SK-N-MC (cell line): Measurements from ENCODE around the gene RBM7.

Experiments
- DNase-seq: peaks from one replicate; pipeline ENCODE4 v3.0.0-alpha.2; 2011; ENCODE audit warnings: low read depth, low spot score
- H3K27ac ChIP-seq: fragments of 200-600 bp; sonication (generic); 2 replicates; pipeline ENCODE4 v1.5.1; 2016; ENCODE audit warnings: mixed run types
- H3K36me3 ChIP-seq: fragments of 200-600 bp; sonication (generic); 2 replicates; pipeline ENCODE4 v1.6.1; 2017; ENCODE audit warnings: antibody characterized with exemption, low read length, mixed read lengths; ENCODE audit not compliant: insufficient read depth
- H3K4me3 ChIP-seq: fragments of 200-600 bp; sonication (generic); 2 replicates; pipeline ENCODE4 v1.5.1; 2016
- H3K9ac ChIP-seq: fragments of 200-600 bp; sonication (generic); 2 replicates; pipeline ENCODE4 v1.8.0; 2017; ENCODE audit warnings: mixed run types, mixed read lengths; ENCODE audit not compliant: insufficient read length
- H3K9me3 ChIP-seq: fragments of 200-600 bp; sonication (generic); 2 replicates; pipeline ENCODE4 v1.6.1; 2017; ENCODE audit warnings: low read depth, mild to moderate bottlenecking, antibody characterized with exemption, low read length, moderate library complexity, mixed read lengths
- EZH2 ChIP-seq: fragments of 200-600 bp; sonication (generic); IDR thresholded peaks from one replicate; pipeline ENCODE4 v1.6.1; 2017; ENCODE audit warnings: antibody characterized with exemption
- FOXP2 ChIP-seq: optimal IDR thresholded peaks from 2 replicates; pipeline ENCODE3; 2011; ENCODE audit warnings: mild to moderate bottlenecking, moderate library complexity; ENCODE audit not compliant: insufficient read depth; ENCODE audit errors: extremely low read length, control extremely low read depth
- POLR2AphosphoS5 ChIP-seq: IDR thresholded peaks from 2 replicates; pipeline ENCODE4 v1.6.1; 2012; ENCODE audit warnings: mild to moderate bottlenecking, low read depth, low read length, borderline replicate concordance

The RBM7 gene

GRCh38 chr11:114401311-114401710 is 845 bp downstream of the RBM7 start:
- TF ChIP-seq EZH2 (no peak), POLR2AphosphoS5 (no peak), FOXP2 (no peak)

GRCh38 chr11:114412946-114413345 is 12.5 kb downstream of the RBM7 start:
- H3K36me3 ChIP-seq = peaks cover 27% of the 10 kb centered on the region
- DNase-seq = no peak
- TF ChIP-seq FOXP2 (no peak), POLR2AphosphoS5 (no peak), EZH2 (no peak)

More at GRCh38 chr11:114401311-114401710, 845 bp downstream of the RBM7 start:
- peaks cover 34% of the 10 kb centered on the region for H3K36me3 ChIP-seq
- H3K27ac ChIP-seq = peak overlapping the region; percentile 84
- DNase-seq = no peak
- H3K4me3 ChIP-seq = peak overlapping the region; percentile 99
- H3K9ac ChIP-seq = peak overlapping the region; percentile 99
- H3K9me3 ChIP-seq = no peaks in the 10 kb centered on the region

GRCh38 chr11:114413958-114414357 is 13.5 kb downstream of the RBM7 start:
- Histone ChIP-seq H3K9ac (no peak overlapping the region), H3K27ac (no peak overlapping the region), H3K4me3 (no peak overlapping the region), H3K9me3 (no peaks in the 10 kb centered on the region), H3K36me3 (peaks cover 19% of the 10 kb centered on the region)
- no peak for TF ChIP-seq EZH2
- no peak for TF ChIP-seq FOXP2
- no peak for TF ChIP-seq POLR2AphosphoS5
- DNase-seq = no peak

More at GRCh38 chr11:114412946-114413345, 12.5 kb downstream of the RBM7 start:
- H3K9ac ChIP-seq = no peak overlapping the region
- no peak overlapping the region for H3K4me3 ChIP-seq
- no peaks in the 10 kb centered on the region for H3K9me3 ChIP-seq
- no peak overlapping the region for H3K27ac ChIP-seq

GRCh38 chr11:114416441-114416961 is 16.0 kb downstream of the RBM7 start:
- no peaks in the 10 kb centered on the region for H3K9me3 ChIP-seq
- no peaks in the 10 kb centered on the region; the same call in 1 of the 2 replicates for H3K36me3 ChIP-seq
- no peak overlapping the region for H3K4me3 ChIP-seq
- TF ChIP-seq POLR2AphosphoS5 (no peak), EZH2 (no peak), FOXP2 (no peak)
- H3K27ac ChIP-seq = no peak overlapping the region
- no peak overlapping the region for H3K9ac ChIP-seq
- DNase-seq = no peak

GRCh38 chr11:114426280-114426679 is 25.8 kb downstream of the RBM7 start:
- no peak for DNase-seq
- Histone ChIP-seq H3K9ac (no peak overlapping the region), H3K36me3 (no peaks in the 10 kb centered on the region), H3K4me3 (no peak overlapping the region), H3K27ac (no peak overlapping the region), H3K9me3 (no peaks in the 10 kb centered on the region)
- no peak for TF ChIP-seq POLR2AphosphoS5
- no peak for TF ChIP-seq FOXP2
- TF ChIP-seq EZH2 = no peak

GRCh38 chr11:114430290-114430689 is 29.8 kb downstream of the RBM7 start:
- no peak overlapping the region for H3K4me3 ChIP-seq
- H3K27ac ChIP-seq = no peak overlapping the region
- no peak overlapping the region for H3K9ac ChIP-seq
- no peak for DNase-seq
- no peaks in the 10 kb centered on the region for H3K36me3 ChIP-seq
- no peaks in the 10 kb centered on the region for H3K9me3 ChIP-seq
- TF ChIP-seq FOXP2 (no peak), EZH2 (no peak), POLR2AphosphoS5 (no peak)

- Histone ChIP-seq H3K36me3 (no peaks in the 10 kb centered on the region), H3K4me3 (no peak overlapping the region), H3K9ac (no peak overlapping the region), H3K9me3 (no peaks in the 10 kb centered on the region), H3K27ac (no peak overlapping the region)
- DNase-seq = no peak
- TF ChIP-seq FOXP2 = no peak
- no peak for TF ChIP-seq EZH2
- TF ChIP-seq POLR2AphosphoS5 = no peak
These were observed 32.4 kb downstream of the RBM7 start for GRCh38 chr11:114432893-114433292.

- no peak for TF ChIP-seq EZH2
- TF ChIP-seq POLR2AphosphoS5 = no peak
- no peak for TF ChIP-seq FOXP2
- Histone ChIP-seq H3K27ac (no peak overlapping the region), H3K36me3 (no peaks in the 10 kb centered on the region), H3K9ac (no peak overlapping the region), H3K4me3 (no peak overlapping the region), H3K9me3 (no peaks in the 10 kb centered on the region)
- DNase-seq = no peak
These were observed 32.9 kb downstream of the RBM7 start for GRCh38 chr11:114433376-114433775.

- Histone ChIP-seq H3K9me3 (no peaks in the 10 kb centered on the region), H3K36me3 (no peaks in the 10 kb centered on the region), H3K9ac (no peak overlapping the region), H3K27ac (no peak overlapping the region), H3K4me3 (no peak overlapping the region)
- TF ChIP-seq EZH2 = no peak
- no peak for TF ChIP-seq FOXP2
- DNase-seq = no peak
These were observed 37.8 kb downstream of the RBM7 start for GRCh38 chr11:114438303-114438702.
